ENCODE results near the gene CD7. TPM values are rescaled to one million over a fixed set of nuclear protein-coding genes. Genes with fewer than 3 reads are reported as not detected.

CD7 gene
- total and polyA plus RNA-seq, 7 donors, result 0.13 to 0.81 (median 0.19) TPM; not detected in 1

DNA sequence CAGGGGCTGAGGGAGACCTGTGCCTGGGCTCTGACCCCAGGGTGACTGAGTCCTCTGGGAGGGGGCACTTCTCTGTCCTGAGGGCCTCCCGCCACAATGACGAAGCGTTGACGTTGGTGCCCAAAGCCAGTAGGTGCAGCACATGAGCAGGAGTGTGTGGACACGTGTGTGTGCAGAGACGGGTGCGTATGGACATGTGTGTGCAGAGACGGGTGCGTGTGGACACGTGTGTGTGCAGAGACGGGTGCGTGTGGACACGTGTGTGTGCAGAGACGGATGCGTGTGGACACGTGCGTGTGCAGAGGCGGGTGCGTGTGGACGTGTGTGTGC, 726 bp upstream of the CD7 start:
- no peak overlapping the region for H3K27ac ChIP-seq
- peaks cover 0 to 21% (median 9%) of the 10 kb centered on the region in 3 donors for H3K27me3 ChIP-seq (ENCODE audit: insufficient read depth in 3 of 3, low read length in 2 of 3)
- H3K4me3 ChIP-seq, result no peak overlapping the region
- no peak for DNase-seq
- ATAC-seq, result no peak
- TF ChIP-seq, protein P1, sequence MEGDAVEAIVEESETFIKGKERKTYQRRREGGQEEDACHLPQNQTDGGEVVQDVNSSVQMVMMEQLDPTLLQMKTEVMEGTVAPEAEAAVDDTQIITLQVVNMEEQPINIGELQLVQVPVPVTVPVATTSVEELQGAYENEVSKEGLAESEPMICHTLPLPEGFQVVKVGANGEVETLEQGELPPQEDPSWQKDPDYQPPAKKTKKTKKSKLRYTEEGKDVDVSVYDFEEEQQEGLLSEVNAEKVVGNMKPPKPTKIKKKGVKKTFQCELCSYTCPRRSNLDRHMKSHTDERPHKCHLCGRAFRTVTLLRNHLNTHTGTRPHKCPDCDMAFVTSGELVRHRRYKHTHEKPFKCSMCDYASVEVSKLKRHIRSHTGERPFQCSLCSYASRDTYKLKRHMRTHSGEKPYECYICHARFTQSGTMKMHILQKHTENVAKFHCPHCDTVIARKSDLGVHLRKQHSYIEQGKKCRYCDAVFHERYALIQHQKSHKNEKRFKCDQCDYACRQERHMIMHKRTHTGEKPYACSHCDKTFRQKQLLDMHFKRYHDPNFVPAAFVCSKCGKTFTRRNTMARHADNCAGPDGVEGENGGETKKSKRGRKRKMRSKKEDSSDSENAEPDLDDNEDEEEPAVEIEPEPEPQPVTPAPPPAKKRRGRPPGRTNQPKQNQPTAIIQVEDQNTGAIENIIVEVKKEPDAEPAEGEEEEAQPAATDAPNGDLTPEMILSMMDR (IDR thresholded peaks at IDR 0.05), result no peak
- peaks cover 5% of the 10 kb centered on the region for H3K4me1 ChIP-seq
- no peaks in the 10 kb centered on the region for H3K9me3 ChIP-seq
- no peaks in the 10 kb centered on the region for H3K36me3 ChIP-seq (ENCODE audit: insufficient read depth in 1 of 2, low read depth in 1 of 2)
- 95 to 97% (median 95%) methylated on average over 19 to 20 of the region's 20 CpGs for WGBS, 3 donors
- intact Hi-C loops (cut with DNase I), result loop anchor here in 1 of 2 donors (5.0 kb wide), 1 partner anchor 71 kb away; no protein-coding TSS in a partner anchor

DNA sequence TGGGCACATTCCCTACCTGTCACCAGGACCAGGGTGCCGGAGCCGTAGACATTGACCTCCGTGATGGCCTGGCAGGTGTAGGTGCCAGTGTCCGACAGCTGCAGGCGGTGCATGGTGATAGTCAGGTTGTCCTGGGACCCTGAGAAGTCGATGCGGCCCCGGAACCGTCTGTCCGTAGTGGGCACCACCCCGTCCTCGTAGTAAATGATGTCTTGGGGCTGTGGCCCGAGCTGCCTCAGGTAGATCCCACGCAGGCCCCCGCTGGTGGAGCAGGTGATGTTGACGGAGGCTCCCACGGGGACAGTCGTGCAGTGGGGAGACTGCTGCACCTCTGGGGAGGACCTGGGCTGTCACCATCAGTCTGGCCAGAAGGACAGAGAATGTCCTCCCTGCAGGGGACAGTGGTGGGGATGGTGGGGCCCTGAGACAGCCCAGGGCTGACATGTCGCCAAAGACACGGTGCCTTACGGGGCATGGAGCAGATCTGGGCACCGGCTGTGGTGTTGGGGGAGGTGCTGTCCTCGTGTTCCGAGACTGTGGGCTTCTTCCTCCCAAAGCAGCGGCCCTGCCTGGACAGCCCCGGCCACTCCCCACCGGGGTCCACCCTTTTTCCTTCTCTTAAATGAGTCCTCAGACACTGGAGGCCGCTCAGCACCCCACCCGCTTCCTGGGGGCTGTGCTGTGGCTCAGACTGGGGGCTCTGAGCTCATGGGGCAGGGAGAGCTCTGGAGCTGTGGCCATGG, 586 bp downstream of the CD7 start:
- Histone ChIP-seq H3K36me3 (ENCODE audit: insufficient read depth in 1 of 2, low read depth in 1 of 2) (no peaks in the 10 kb centered on the region), H3K4me3 (no peak overlapping the region), H3K27ac (no peak overlapping the region), H3K4me1 (peaks cover 5% of the 10 kb centered on the region), H3K9me3 (no peaks in the 10 kb centered on the region), H3K27me3 (ENCODE audit: insufficient read depth in 3 of 3, low read length in 2 of 3) (peaks cover 0 to 21% (median 11%) of the 10 kb centered on the region in 3 donors)
- TF ChIP-seq, protein P1 (IDR thresholded peaks at IDR 0.05), result no peak
- intact Hi-C loops (cut with DNase I), result loop anchor here (2.0 to 5.0 kb wide), 2 partner anchors 14 to 70 kb away; no protein-coding TSS in a partner anchor
- ATAC-seq, result no peak
- DNase-seq, result no peak
- WGBS, 3 donors, result 72 to 74% (median 73%) methylated on average over 29 of the region's 29 CpGs

DNA sequence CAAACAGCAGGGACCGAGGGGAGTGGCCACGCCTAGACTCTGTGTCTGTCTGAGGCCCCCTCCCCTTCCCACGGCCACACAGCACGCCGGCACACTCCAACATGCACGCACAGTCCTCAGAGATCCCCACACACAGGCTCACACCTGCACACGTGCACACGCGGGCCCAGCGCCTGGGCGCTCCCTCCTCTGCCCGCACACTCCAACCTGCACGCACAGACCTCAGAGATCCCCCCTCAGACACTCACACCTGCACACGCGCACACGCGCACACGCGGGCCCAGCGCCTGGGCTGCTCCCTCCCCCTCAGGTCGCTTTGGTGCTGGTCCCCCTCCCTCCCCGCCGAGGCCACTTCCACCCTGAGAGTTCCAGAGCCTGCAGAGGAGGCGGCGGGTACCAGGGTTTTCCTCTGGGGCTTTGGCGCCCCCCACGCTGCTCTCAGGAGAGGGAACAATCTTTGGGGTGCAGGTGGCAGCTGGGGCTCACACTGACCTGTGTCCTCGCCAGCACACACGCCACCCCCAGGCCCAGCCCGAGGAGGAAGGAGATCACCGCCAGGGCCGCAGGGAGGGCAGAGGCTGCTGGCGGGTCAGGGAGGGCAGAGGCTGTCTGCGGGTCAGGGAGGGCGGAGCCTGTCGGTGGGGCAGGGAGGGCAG, 1.6 kb downstream of the CD7 start:
- no peaks in the 10 kb centered on the region for H3K4me1 ChIP-seq
- intact Hi-C loops (cut with DNase I), result loop anchor here (2.0 to 5.0 kb wide), 2 partner anchors 13 to 69 kb away; no protein-coding TSS in a partner anchor

DNA sequence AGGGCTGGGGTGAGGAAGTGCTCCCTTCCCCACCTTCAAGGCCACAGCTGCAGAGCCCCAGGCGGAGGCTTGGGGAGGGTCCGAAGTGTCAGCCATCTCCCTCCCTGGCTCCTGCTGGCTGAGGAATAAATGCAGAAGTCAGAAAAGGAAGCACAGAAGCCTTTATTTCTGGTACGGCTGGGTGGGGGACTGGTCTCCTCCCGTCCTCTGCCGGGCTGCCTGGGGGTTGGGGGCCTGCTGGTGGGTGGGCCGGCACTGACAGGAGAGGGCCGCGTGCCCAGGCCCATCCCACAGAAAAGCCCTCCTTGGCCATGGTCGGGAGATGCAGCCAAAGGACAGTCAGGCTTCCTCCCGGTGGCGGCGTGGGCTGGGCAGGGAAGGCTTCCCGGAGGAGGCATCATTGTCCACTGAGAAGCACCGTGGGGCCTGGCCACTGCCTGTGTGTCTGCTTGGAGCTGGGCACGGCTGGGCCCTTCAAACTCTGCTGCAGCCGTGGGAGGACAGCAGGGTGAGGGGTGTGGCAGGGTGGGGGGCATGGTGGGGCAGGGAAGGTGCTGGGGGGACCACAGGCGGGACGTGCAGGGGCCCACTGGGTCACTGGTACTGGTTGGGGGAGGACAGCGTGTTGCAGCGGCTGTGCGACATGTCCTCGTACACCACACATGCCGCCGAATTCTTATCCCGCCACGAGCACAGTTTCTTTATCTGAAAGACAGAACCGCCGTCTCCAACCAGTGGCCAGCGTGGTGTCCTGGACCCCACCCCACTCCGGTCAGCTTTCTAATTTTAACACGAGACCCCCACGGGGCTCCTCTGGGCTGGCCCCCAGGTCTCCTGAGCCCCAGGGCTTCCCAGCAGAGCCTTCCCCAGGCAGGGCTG, 2.4 kb downstream of the CD7 start:
- Histone ChIP-seq H3K27ac (no peak overlapping the region), H3K36me3 (ENCODE audit: insufficient read depth in 1 of 2, low read depth in 1 of 2) (no peaks in the 10 kb centered on the region), H3K4me3 (no peak overlapping the region), H3K4me1 (no peaks in the 10 kb centered on the region), H3K27me3 (ENCODE audit: insufficient read depth in 3 of 3, low read length in 2 of 3) (peaks cover 0 to 21% (median 11%) of the 10 kb centered on the region in 3 donors), H3K9me3 (no peaks in the 10 kb centered on the region)
- 58 to 60% (median 59%) methylated on average over 25 to 32 of the region's 32 CpGs for WGBS, 3 donors
- DNase-seq (no peak), ATAC-seq (no peak)
- intact Hi-C loops (cut with DNase I), result loop anchor here in 1 of 2 donors (5.0 kb wide), 1 partner anchor 68 kb away; no protein-coding TSS in a partner anchor
- TF ChIP-seq, protein P1 (IDR thresholded peaks at IDR 0.05), result no peak

More for the DNA sequence above, 1.6 kb downstream of the CD7 start:
- Histone ChIP-seq H3K9me3 (no peaks in the 10 kb centered on the region), H3K36me3 (ENCODE audit: insufficient read depth in 1 of 2, low read depth in 1 of 2) (no peaks in the 10 kb centered on the region), H3K27me3 (ENCODE audit: insufficient read depth in 3 of 3, low read length in 2 of 3) (peaks cover 0 to 21% (median 11%) of the 10 kb centered on the region in 3 donors), H3K4me3 (peak overlapping the region; percentile 4), H3K27ac (no peak overlapping the region)
- TF ChIP-seq, protein P1 (IDR thresholded peaks at IDR 0.05), result no peak
- DNase-seq, result no peak
- ATAC-seq, result peak in 2 of 4 donors; percentile 20 to 35
- 24 to 28% (median 26%) methylated on average over 32 to 36 of the region's 36 CpGs for WGBS, 3 donors

Data from psoas muscle (tissue), 8 donors.